HFF-Myc (cell line): ENCODE results near the gene ABCG1.

Experiments
- DNase-seq: peaks from one replicate; pipeline ENCODE4 v3.0.0-alpha.2; 2011; ENCODE audit warnings: low read depth; ENCODE audit errors: extremely low read depth
- H3K4me3 ChIP-seq: replicated peaks from 2 replicates; pipeline ENCODE4 v1.5.1; 2011; ENCODE audit warnings: low read depth, mild to moderate bottlenecking, control low read depth, low read length
- CTCF ChIP-seq: IDR thresholded peaks from 2 replicates; pipeline ENCODE4 v1.5.1; 2012; ENCODE audit warnings: mild to moderate bottlenecking, low read depth, low read length, control low read depth; ENCODE audit errors: missing control alignments

ABCG1 gene

GRCh38 chr21:42193131-42193671 lies 25.7 kb upstream of the ABCG1 start:
- no peak for TF ChIP-seq CTCF
- H3K4me3 ChIP-seq: no peak overlapping the region
- no peak for DNase-seq

GRCh38 chr21:42193721-42194120 lies 25.2 kb upstream of the ABCG1 start:
- DNase-seq: no peak
- TF ChIP-seq CTCF: no peak
- no peak overlapping the region for H3K4me3 ChIP-seq

GRCh38 chr21:42194863-42195262 lies 24.1 kb upstream of the ABCG1 start:
- no peak overlapping the region for H3K4me3 ChIP-seq
- TF ChIP-seq CTCF: no peak
- DNase-seq: no peak

GRCh38 chr21:42195378-42196031 lies 23.4 kb upstream of the ABCG1 start:
- no peak for TF ChIP-seq CTCF
- no peak for DNase-seq
- H3K4me3 ChIP-seq: no peak overlapping the region

- peak; percentile 14 for DNase-seq
- H3K4me3 ChIP-seq: no peak overlapping the region
- no peak for TF ChIP-seq CTCF
These were observed 19.7 kb upstream of the ABCG1 start for GRCh38 chr21:42198929-42199867.

DNA sequence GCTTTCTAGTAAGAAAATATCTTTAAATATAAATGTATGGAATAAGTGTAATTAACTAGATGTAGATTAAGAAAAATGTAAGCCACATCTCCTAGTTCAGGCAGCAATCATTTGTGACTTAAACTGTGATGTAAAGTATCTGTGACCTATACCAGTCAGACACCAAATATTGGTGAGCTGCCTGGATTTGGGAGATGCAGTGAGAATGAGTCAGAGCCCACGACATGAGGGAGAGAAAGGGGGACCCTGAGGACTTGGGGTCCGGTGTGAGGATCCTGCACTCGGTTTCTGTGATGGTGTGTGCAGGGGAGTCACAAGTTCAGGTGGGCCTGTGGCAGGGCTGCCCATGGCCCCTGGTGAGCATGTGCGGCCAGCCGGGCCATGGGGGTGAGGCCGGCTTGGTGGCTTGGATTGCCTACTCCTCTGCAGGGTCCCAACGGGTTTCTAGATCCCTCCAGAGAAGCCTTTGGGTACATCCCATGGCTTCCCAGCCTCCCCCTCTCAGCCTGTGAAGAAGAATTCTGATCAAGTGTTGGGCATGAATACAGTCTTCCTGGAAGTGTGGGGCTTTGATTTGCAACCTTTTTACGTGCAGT lies 19.0 kb upstream of the ABCG1 start:
- no peak overlapping the region for H3K4me3 ChIP-seq
- TF ChIP-seq CTCF: no peak
- no peak for DNase-seq
